Neural cell (in vitro differentiated cells): ENCODE data around the gene PDLIM1. TPM values are rescaled to one million over a fixed set of nuclear protein-coding genes. Genes with fewer than 3 reads are reported as not detected.

Experiments
- H2AFZ ChIP-seq: fragments of 200-600, 300-800 bp; sonication (generic), shearing (Covaris generic); 2 replicates; pipeline ENCODE4 v1.6.0; 2014; ENCODE audit warnings: low read depth, mild to moderate bottlenecking, antibody characterized with exemption, low read length, moderate library complexity
- H3F3A ChIP-seq: fragments of 200-600 bp; shearing (Covaris generic); 2 replicates; pipeline ENCODE4 v1.6.1; 2016; ENCODE audit warnings: mild to moderate bottlenecking, moderate library complexity, mixed read lengths, antibody characterized with exemption, low read length; ENCODE audit not compliant: insufficient read depth, poor library complexity, severe bottlenecking
- H3K27ac ChIP-seq: fragments of 200-600, 300-800 bp; sonication (generic), shearing (Covaris generic); 2 replicates; pipeline ENCODE4 v1.5.1; 2014; ENCODE audit warnings: mild to moderate bottlenecking, low read length, moderate library complexity
- H3K27me3 ChIP-seq: fragments of 300-800, 200-600 bp; sonication (generic), shearing (Covaris generic); 2 replicates; pipeline ENCODE4 v1.6.0; 2014; ENCODE audit warnings: mild to moderate bottlenecking, low read depth, low read length, moderate library complexity; ENCODE audit not compliant: insufficient read depth
- H3K36me3 ChIP-seq: fragments of 300-800, 200-600 bp; sonication (generic), shearing (Covaris generic); 2 replicates; pipeline ENCODE4 v1.5.1; 2014; ENCODE audit warnings: mild to moderate bottlenecking, antibody characterized with exemption, low read length, moderate library complexity; ENCODE audit not compliant: insufficient read depth
- H3K4me2 ChIP-seq: fragments of 300-800, 200-600 bp; sonication (generic), shearing (Covaris generic); 2 replicates; pipeline ENCODE4 v1.6.0; 2014; ENCODE audit warnings: mild to moderate bottlenecking, low read length
- H3K4me3 ChIP-seq: fragments of 300-800, 200-600 bp; sonication (generic), shearing (Covaris generic); 2 replicates; pipeline ENCODE4 v1.5.1; 2014; ENCODE audit warnings: mild to moderate bottlenecking, low read length, moderate library complexity
- H3K79me2 ChIP-seq: fragments of 200-600 bp; shearing (Covaris generic); replicated peaks from 2 replicates; pipeline ENCODE4 v1.6.0; 2014; ENCODE audit warnings: mild to moderate bottlenecking, low read length, moderate library complexity; ENCODE audit not compliant: insufficient read depth
- H3K9ac ChIP-seq: fragments of 300-800, 200-600 bp; sonication (generic), shearing (Covaris generic); 2 replicates; pipeline ENCODE4 v1.6.1; 2016; ENCODE audit warnings: mild to moderate bottlenecking, low read length, mixed read lengths
- H3K9me2 ChIP-seq: fragments of 200-600 bp; shearing (Covaris generic); 2 replicates; pipeline ENCODE4 v1.6.1; 2016; ENCODE audit warnings: mild to moderate bottlenecking, low read length, mixed read lengths; ENCODE audit not compliant: insufficient read depth
- H3K9me3 ChIP-seq: fragments of 200-600, 300-800 bp; sonication (generic), shearing (Covaris generic); 2 replicates; pipeline ENCODE4 v1.6.1; 2016; ENCODE audit warnings: mild to moderate bottlenecking, mixed run types, low read length, moderate library complexity, mixed read lengths
- H4K20me1 ChIP-seq: fragments of 200-600 bp; shearing (Covaris generic); 2 replicates; pipeline ENCODE4 v1.6.1; 2016; ENCODE audit warnings: mild to moderate bottlenecking, mixed run types; ENCODE audit not compliant: insufficient read depth
- CTCF ChIP-seq: fragments of 450-650 bp; IDR thresholded peaks from 2 replicates; pipeline ENCODE4 v1.5.1; 2014; ENCODE audit warnings: antibody characterized with exemption, mild to moderate bottlenecking, moderate library complexity; ENCODE audit not compliant: poor library complexity, severe bottlenecking
- EP300 ChIP-seq: fragments of 450-650 bp; conservative IDR thresholded peaks from 2 replicates; pipeline ENCODE4 v1.6.1; 2014; ENCODE audit warnings: antibody characterized with exemption, mild to moderate bottlenecking, moderate library complexity; ENCODE audit not compliant: poor library complexity, severe bottlenecking
- EZH2 ChIP-seq: fragments of 200-600, 300-800 bp; shearing (Covaris generic), sonication (generic); IDR thresholded peaks from 2 replicates; pipeline ENCODE4 v1.6.1; 2014; ENCODE audit warnings: antibody characterized with exemption, low read length, borderline replicate concordance, mild to moderate bottlenecking; ENCODE audit not compliant: insufficient read depth, poor library complexity, severe bottlenecking
- MXI1 ChIP-seq: fragments of 450-650 bp; conservative IDR thresholded peaks from 2 replicates; pipeline ENCODE4 v1.6.1; 2014; ENCODE audit warnings: antibody characterized with exemption, mild to moderate bottlenecking; ENCODE audit not compliant: poor library complexity, severe bottlenecking
- POLR2AphosphoS5 ChIP-seq: IDR thresholded peaks from 2 replicates; pipeline ENCODE4 v1.6.1; 2012
- RAD21 ChIP-seq: fragments of 450-650 bp; conservative IDR thresholded peaks from 2 replicates; pipeline ENCODE4 v1.6.1; 2014; ENCODE audit warnings: antibody characterized with exemption, mild to moderate bottlenecking, moderate library complexity
- REST ChIP-seq: IDR thresholded peaks from 2 replicates; pipeline ENCODE4 v1.6.1; 2012; ENCODE audit warnings: borderline replicate concordance
- SMC3 ChIP-seq: fragments of 450-650 bp; conservative IDR thresholded peaks from 2 replicates; pipeline ENCODE4 v1.6.1; 2014; ENCODE audit warnings: antibody characterized with exemption, mild to moderate bottlenecking, moderate library complexity; ENCODE audit not compliant: poor library complexity
- TAF1 ChIP-seq: IDR thresholded peaks from 2 replicates; pipeline ENCODE4 v1.6.1; 2012; ENCODE audit warnings: low read depth
- polyA plus RNA-seq: library from polyadenylated mRNA; depleted of rRNA; stranded (reverse); fragments of >200 nt; gene quantifications from 2 replicates; pipeline ENCODE4 v1.2.3, GENCODE V29; 2014

PDLIM1 gene
- polyA plus RNA-seq, 1 donor from 2014 or later, result 1.0 TPM

- H3K9me2 ChIP-seq, result no peaks in the 10 kb centered on the region
- no peak overlapping the region for H2AFZ ChIP-seq
- H3K4me2 ChIP-seq, result no peak overlapping the region
- no peaks in the 10 kb centered on the region for H4K20me1 ChIP-seq
- no peaks in the 10 kb centered on the region for H3F3A ChIP-seq
- TF ChIP-seq RAD21 (peak; percentile 25), POLR2AphosphoS5 (no peak), CTCF (peak; percentile 43), SMC3 (peak; percentile 44)
- no peak overlapping the region for H3K4me3 ChIP-seq
- no peaks in the 10 kb centered on the region for H3K79me2 ChIP-seq
- H3K9ac ChIP-seq, result no peak overlapping the region
- H3K36me3 ChIP-seq, result no peaks in the 10 kb centered on the region
- H3K9me3 ChIP-seq, result no peaks in the 10 kb centered on the region
- no peaks in the 10 kb centered on the region for H3K27me3 ChIP-seq
- H3K27ac ChIP-seq, result no peak overlapping the region
These were observed 44.2 kb downstream of the PDLIM1 start for GRCh38 chr10:95246582-95247051.

GRCh38 chr10:95245425-95246055, 45.3 kb downstream of the PDLIM1 start:
- no peak for TF ChIP-seq EP300
- no peak for TF ChIP-seq EZH2
- TF ChIP-seq TAF1, result no peak
- TF ChIP-seq REST, result no peak
- TF ChIP-seq POLR2AphosphoS5, result no peak
- no peak for TF ChIP-seq MXI1
- TF ChIP-seq SMC3, result no peak
- no peak for TF ChIP-seq RAD21
- TF ChIP-seq CTCF, result no peak
- H4K20me1 ChIP-seq, result no peaks in the 10 kb centered on the region
- H3K4me2 ChIP-seq, result no peak overlapping the region
- no peaks in the 10 kb centered on the region for H3K27me3 ChIP-seq
- H3K9me3 ChIP-seq, result no peaks in the 10 kb centered on the region
- H3K4me3 ChIP-seq, result no peak overlapping the region
- no peaks in the 10 kb centered on the region for H3K36me3 ChIP-seq
- H3K9me2 ChIP-seq, result no peaks in the 10 kb centered on the region
- no peak overlapping the region for H3K9ac ChIP-seq
- no peak overlapping the region for H2AFZ ChIP-seq
- H3F3A ChIP-seq, result no peaks in the 10 kb centered on the region
- no peak overlapping the region for H3K27ac ChIP-seq
- no peaks in the 10 kb centered on the region for H3K79me2 ChIP-seq
